Measurements from ENCODE around the gene CFAP410. TPM values are rescaled to one million over a fixed set of nuclear protein-coding genes. Genes with fewer than 3 reads are reported as not detected.

The CFAP410 gene
- total RNA-seq, 4 donors from 2014 or later: 10.6 to 23.0 (median 20.0) TPM

DNA sequence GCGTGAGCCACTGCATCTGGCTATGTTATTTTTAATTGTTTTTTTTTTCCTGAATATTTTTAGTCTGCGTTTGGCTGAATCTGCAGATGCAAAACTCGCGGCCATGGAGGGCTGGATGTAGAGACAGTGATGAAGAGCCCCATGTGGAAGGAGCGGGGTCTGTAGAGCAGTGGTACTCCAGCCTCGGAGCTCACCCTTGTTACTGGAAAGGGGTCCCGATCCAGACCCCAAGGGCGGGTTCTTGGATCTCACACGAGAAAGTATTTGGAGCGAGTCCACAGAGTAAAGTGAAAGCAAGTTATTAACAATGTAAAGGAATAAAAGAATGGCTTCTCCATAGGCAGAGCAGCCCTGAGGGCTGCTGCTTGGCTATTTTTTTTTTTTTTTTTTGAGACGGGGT is 17.0 kb upstream of the CFAP410 start:
- in situ Hi-C loops (cut with MboI; ENCODE audit: low sequenced_read_pairs in 4 of 4): no loop called here
- ATAC-seq: no peak
- no peak overlapping the region for H3K4me3 ChIP-seq
- H3K4me1 ChIP-seq: no peaks in the 10 kb centered on the region
- H3K27ac ChIP-seq: no peak overlapping the region
- H3K36me3 ChIP-seq: no peaks in the 10 kb centered on the region
- intact Hi-C loops (cut with DNase I; ENCODE audit: low total_unique reads): no loop called here
- no peaks in the 10 kb centered on the region for H3K9me3 ChIP-seq
- DNase-seq: no peak
- H3K27me3 ChIP-seq: peaks cover 9 to 30% (median 20%) of the 10 kb centered on the region in 3 donors
- TF ChIP-seq, protein P1, sequence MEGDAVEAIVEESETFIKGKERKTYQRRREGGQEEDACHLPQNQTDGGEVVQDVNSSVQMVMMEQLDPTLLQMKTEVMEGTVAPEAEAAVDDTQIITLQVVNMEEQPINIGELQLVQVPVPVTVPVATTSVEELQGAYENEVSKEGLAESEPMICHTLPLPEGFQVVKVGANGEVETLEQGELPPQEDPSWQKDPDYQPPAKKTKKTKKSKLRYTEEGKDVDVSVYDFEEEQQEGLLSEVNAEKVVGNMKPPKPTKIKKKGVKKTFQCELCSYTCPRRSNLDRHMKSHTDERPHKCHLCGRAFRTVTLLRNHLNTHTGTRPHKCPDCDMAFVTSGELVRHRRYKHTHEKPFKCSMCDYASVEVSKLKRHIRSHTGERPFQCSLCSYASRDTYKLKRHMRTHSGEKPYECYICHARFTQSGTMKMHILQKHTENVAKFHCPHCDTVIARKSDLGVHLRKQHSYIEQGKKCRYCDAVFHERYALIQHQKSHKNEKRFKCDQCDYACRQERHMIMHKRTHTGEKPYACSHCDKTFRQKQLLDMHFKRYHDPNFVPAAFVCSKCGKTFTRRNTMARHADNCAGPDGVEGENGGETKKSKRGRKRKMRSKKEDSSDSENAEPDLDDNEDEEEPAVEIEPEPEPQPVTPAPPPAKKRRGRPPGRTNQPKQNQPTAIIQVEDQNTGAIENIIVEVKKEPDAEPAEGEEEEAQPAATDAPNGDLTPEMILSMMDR (IDR thresholded peaks at IDR 0.05 in 4 of 5, conservative IDR thresholded peaks at IDR 0.05 in 1 of 5): no peak
- TF ChIP-seq POLR2A (IDR thresholded peaks at IDR 0.05): no peak

DNA sequence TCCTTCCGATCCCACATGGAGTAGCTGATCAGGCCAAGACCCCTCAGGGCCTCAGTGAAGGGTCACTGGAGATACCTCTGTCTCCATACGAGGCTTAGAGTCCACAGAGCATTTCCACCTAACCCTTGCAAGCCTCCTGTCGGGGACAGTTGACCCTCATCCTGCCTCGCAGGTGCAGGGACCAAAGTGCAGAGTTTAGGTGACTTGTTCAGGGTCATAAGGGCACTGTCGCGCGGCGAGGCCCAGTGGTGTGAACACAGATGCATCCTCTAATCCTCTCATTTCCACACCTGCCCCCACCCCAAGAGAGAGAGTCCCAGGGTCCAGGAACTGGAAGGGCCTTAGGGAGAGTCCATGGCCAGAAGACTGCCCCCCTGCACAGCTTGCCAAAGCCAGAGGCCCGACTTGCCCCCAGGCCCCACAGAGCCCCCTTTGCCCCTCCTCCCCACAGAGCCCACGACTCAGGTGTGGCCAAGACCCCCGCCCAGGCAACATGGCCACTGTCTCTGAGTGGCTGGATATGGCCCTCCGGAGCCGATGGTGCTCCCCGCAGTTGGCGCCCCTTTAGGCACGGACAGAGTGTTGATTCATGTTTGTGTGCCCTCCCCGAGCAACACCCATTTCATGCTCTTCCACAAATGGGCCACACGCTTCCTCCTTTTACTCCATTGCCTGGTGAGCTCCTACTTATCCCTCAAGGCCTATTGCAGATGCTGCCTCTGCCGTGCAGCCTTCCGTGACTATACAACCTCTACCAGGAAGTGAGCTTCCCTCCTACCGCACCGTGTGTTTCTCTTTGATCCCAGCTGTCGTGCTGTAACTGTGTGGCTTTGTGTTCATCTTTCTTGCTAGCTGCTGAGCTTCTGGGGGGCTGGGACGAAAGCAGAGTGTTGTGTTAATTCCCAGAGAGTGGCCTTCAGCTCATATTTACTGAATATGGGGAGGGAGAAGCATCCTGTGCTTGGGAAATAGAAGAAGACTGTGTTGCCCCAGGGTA is 15.9 kb upstream of the CFAP410 start:
- Histone ChIP-seq H3K4me1 (no peaks in the 10 kb centered on the region), H3K9me3 (no peaks in the 10 kb centered on the region), H3K27ac (no peak overlapping the region), H3K4me3 (no peak overlapping the region), H3K27me3 (peaks cover 14 to 37% (median 26%) of the 10 kb centered on the region in 3 donors), H3K36me3 (no peaks in the 10 kb centered on the region)
- no peak for ATAC-seq
- intact Hi-C loops (cut with DNase I; ENCODE audit: low total_unique reads) (no loop called here), in situ Hi-C loops (cut with MboI; ENCODE audit: low sequenced_read_pairs in 4 of 4) (no loop called here)
- TF ChIP-seq, protein P1 (IDR thresholded peaks at IDR 0.05 in 4 of 5, conservative IDR thresholded peaks at IDR 0.05 in 1 of 5): no peak
- TF ChIP-seq POLR2A (IDR thresholded peaks at IDR 0.05): no peak
- DNase-seq: no peak

DNA sequence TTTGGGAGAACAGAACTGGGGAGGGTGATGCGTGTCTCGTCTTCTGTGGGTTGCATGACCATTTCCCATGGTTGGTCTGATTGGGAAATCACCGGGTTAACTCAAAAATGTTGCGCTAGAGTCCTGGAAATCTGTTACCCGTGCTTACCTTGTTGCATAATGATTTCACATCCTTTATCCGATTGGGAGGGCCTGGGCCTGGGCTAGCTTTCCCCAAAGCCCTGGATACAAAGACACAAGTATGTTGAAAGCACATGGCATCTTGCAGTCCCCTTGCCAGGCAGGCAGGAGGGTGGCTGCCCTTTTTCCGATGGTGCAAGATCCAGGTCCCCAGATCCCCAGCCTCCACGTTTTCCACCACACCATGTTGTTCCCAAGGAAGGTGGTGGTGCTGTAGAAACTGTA is 14.8 kb upstream of the CFAP410 start:
- ATAC-seq (peak; percentile 55 to 71), DNase-seq (peak; percentile 27 to 69)
- Histone ChIP-seq H3K4me1 (no peaks in the 10 kb centered on the region), H3K4me3 (peak overlapping the region in 1 of 4 donors; percentile 20), H3K27me3 (peaks cover 23 to 41% (median 35%) of the 10 kb centered on the region in 3 donors), H3K36me3 (no peaks in the 10 kb centered on the region), H3K27ac (peak overlapping the region; percentile 39 to 59 (median 51)), H3K9me3 (no peaks in the 10 kb centered on the region)
- in situ Hi-C loops (cut with MboI; ENCODE audit: low sequenced_read_pairs in 4 of 4): no loop called here
- intact Hi-C loops (cut with DNase I; ENCODE audit: low total_unique reads): no loop called here
- TF ChIP-seq, protein P1 (IDR thresholded peaks at IDR 0.05 in 4 of 5, conservative IDR thresholded peaks at IDR 0.05 in 1 of 5): no peak

DNA sequence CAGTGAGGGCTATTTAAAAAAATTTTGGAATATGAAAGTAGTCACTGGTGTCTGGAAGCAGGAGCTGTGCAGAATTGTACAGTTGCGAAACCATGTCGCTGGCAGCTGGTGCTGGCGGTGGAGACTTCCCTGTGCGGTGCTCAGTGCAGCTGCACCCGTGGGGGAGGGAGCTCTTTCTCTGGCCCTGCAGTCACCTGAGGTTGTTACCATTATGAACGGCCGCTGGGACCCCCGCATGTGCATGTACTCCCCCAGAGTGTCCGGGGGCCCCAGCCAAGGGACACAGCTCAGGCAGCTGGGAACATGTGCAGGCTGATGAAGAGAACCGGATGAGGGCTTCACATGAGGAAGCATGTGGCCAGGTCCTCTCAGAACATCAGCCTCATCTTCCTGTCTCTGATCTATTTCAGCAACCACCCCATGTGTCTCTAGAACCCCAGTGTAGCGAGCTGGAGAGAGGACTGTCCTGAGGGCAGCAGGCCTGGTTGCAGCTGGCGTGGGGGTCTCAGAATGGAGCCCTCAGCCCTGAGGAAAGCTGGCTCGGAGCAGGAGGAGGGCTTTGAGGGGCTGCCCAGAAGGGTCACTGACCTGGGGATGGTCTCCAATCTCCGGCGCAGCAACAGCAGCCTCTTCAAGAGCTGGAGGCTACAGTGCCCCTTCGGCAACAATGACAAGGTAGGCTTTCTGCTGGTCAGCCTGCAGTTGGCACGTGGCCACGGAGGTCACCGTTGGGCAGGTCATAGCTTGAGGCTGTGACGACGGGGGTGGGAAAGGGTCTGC is 14.2 kb upstream of the CFAP410 start, which contains the start of gene TRPM2:
TRPM2 (plus strand) TSS at position 431 of the 780 bp plus-strand sequence; CDS start at position 511, 80 bp downstream.
- peak; percentile 48 to 68 for DNase-seq

More for the DNA sequence above, 14.2 kb upstream of the CFAP410 start, which contains the start of gene TRPM2:
- H3K4me1 ChIP-seq: no peaks in the 10 kb centered on the region
- peak within 1 kb of the TSS; percentile 39 to 59 (median 51) for H3K27ac ChIP-seq
- in situ Hi-C loops (cut with MboI; ENCODE audit: low sequenced_read_pairs in 4 of 4): no loop called here
- peak within 1 kb of the TSS in 1 of 4 donors; percentile 20 for H3K4me3 ChIP-seq
- TF ChIP-seq, protein P1 (IDR thresholded peaks at IDR 0.05 in 4 of 5, conservative IDR thresholded peaks at IDR 0.05 in 1 of 5): no peak
- no peak for TF ChIP-seq POLR2A (IDR thresholded peaks at IDR 0.05)
- ATAC-seq: peak; percentile 38 to 67
- H3K36me3 ChIP-seq: no peaks in the 10 kb centered on the region
- no peaks in the 10 kb centered on the region for H3K9me3 ChIP-seq
- intact Hi-C loops (cut with DNase I; ENCODE audit: low total_unique reads): no loop called here
- H3K27me3 ChIP-seq: peaks cover 25 to 41% (median 40%) of the 10 kb centered on the region in 3 donors
